ENCODE results near the gene CDH22. TPM values are rescaled to one million over a fixed set of nuclear protein-coding genes. Genes with fewer than 3 reads are reported as not detected.

The CDH22 gene
- total RNA-seq, 2 donors from 2014 or later: not detected

DNA sequence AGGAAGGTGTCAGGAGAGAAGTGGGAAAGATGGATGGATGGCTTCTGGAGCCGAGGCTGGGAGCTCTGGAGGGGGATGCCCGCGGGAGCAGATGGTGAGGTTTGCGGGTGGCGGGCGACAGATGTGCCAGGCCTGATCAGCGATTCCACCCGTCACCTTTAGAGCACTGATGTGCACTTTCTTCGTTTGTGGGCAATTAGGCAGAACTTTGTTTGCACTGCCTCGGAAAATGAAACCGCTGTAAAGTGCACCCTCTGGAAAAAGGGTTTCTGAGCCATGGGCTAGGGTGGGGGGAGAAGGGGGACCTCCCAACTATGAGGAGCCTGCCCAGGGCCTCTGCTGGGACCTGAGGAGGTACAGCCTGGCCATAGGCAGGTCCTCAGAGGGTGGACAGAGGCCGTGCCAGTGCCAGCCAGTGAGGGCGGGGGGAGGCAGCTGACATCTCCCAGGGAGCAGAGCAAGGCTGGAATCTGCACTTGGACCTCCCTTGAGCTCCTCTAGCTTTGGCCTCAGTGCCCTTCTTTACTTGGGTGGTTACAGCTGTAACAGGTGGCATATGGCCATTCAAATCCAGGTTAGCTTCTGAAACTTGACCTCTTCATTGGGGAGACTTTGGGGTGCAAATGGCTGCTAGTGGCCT lies 131.4 kb downstream of the CDH22 start:
- H3K9me3 Mint-ChIP-seq: no peaks in the 10 kb centered on the region
- no peak for DNase-seq (ENCODE audit: low spot score)
- H3K27me3 Mint-ChIP-seq: peaks cover 29 to 47% of the 10 kb centered on the region in 2 donors
- no peak overlapping the region for H3K27ac Mint-ChIP-seq
- H3K36me3 Mint-ChIP-seq: no peaks in the 10 kb centered on the region
- H3K4me1 Mint-ChIP-seq (ENCODE audit: low read depth in 2 of 2): no peaks in the 10 kb centered on the region
- no peak overlapping the region for H3K4me3 Mint-ChIP-seq
- no peak for ATAC-seq

DNA sequence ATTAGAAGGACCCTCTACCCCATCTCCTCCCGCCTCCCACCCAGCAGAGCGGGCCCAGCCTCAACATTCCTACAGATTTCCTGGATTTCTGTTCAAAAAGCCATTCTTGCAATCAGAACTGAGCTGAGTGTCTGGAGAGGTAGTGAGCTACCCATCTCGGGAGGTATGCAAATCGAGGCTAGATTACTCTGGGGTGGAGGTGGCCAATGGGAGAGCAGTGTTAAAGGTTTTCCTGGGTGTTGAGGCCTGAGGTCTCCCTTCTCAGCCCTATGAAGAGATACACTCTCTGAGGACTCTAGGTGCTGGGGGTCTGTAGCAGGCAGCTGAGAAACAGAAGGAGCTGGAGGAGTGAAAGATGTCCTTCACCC lies 133.2 kb downstream of the CDH22 start:
- DNase-seq (ENCODE audit: low spot score) (no peak), ATAC-seq (no peak)
- Mint-ChIP-seq H3K9me3 (no peaks in the 10 kb centered on the region), H3K27ac (no peak overlapping the region), H3K4me1 (ENCODE audit: low read depth in 2 of 2) (no peaks in the 10 kb centered on the region), H3K27me3 (peaks cover 38 to 50% of the 10 kb centered on the region in 2 donors), H3K36me3 (no peaks in the 10 kb centered on the region), H3K4me3 (no peak overlapping the region)

DNA sequence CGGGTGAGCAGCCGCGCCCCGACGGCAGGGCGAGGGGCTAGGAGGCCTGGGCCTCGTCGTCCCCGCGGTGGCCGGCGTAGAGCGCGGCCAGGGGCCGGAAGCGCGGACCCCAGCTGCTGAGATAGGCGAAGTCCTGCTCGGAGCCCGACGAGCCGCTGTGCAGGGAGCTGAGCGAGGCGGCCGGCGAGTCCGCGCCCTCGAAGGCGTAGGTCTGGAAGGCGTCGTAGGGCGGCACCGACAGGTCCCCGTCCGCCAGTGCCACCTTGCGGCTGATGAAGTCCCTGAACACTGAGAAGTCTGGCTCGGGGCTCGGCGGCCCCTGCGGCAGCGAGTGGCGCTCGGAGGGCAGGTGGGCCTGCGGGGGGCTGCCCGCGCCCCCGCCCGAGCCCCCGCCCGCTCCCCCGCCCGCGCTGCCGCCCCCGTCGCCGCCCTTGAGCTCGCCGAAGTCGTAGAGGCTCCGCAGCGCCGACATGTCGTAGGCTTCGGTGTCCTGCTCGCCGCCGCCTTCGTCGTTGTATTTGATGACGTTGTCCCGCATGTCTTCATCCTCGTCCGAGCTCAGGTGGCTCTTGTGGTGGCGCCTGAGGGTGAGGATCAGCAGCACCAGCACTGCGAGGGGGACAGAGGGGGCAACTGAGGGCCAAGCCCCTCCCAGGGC lies 133.7 kb downstream of the CDH22 start:
- Mint-ChIP-seq H3K4me3 (no peak overlapping the region), H3K27me3 (peaks cover 37 to 47% of the 10 kb centered on the region in 2 donors), H3K36me3 (no peaks in the 10 kb centered on the region), H3K4me1 (ENCODE audit: low read depth in 2 of 2) (no peaks in the 10 kb centered on the region), H3K9me3 (no peaks in the 10 kb centered on the region), H3K27ac (no peak overlapping the region)
- no peak for DNase-seq (ENCODE audit: low spot score)
- ATAC-seq: peak; percentile 79 to 81

DNA sequence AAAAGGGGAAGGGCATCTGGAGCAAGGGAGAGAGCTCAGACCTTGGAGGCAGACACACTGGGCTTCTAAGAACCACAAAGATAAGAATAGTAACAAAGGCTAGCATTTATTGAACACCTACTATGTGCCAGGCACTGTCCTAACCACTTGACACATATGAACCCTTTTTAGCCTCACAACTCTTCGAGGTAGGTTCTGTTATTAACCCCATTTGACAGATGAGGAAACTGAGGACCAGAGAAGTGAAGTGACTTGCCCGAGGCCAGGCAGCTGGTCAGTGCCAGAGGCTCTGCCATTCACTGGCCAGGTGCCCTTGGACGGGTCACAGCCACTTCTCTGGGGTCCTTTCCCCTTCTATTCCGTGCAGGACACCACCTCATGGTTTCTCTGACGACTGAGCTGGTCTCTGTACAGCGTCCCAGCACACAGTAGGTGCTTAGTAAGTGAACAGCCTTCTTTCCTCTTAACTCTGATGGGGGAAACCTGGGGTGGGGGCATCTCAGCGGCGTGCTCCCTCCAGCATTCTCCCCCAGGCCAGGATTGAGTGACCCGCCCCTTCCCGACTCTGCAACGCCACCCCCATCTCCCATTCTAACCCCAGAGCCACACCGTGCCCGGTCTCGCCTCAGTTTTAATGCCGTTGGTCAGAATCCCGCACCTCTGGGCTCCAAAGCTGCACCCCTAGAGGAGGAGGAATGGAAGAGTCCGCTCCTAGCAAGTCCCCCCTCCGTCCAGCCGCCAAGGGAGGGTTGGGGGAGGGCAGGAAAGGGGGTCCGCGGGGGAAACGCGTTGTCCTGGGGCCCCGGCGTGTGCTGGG lies 134.4 kb downstream of the CDH22 start:
- Mint-ChIP-seq H3K36me3 (no peaks in the 10 kb centered on the region), H3K4me1 (ENCODE audit: low read depth in 2 of 2) (no peaks in the 10 kb centered on the region), H3K27me3 (peaks cover 35 to 40% of the 10 kb centered on the region in 2 donors), H3K4me3 (no peak overlapping the region), H3K27ac (no peak overlapping the region), H3K9me3 (no peaks in the 10 kb centered on the region)
- no peak for ATAC-seq
- no peak for DNase-seq (ENCODE audit: low spot score)

DNA sequence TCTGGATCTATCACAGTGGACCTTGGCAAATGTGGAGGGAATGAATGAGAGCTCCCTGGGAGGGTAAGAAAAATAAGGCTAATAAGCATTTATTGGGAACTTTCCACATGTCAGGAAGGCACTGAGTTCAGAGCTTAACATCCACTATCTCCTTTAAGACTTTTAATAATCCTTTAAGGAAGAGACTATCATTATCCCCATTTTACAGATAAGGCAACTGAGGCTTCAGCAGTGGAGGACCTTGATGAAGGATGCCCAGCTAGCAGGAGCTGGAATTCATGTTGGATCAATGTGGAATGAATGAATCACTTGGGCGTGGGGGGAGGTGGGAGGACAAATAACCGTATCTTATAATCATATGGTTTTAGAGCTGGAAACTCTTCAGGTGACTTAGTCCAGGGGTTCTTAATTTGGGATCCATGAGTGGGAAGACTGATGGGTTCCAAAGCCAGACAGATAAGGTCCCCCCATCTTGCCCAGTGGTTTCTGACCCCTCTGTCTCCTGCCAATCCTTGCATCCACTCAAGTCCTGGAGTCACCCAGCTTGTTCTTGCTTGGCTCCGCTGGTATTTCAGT lies 135.2 kb downstream of the CDH22 start:
- no peaks in the 10 kb centered on the region for H3K36me3 Mint-ChIP-seq
- no peaks in the 10 kb centered on the region for H3K9me3 Mint-ChIP-seq
- no peak for DNase-seq (ENCODE audit: low spot score)
- no peak overlapping the region for H3K27ac Mint-ChIP-seq
- no peak for ATAC-seq
- H3K4me1 Mint-ChIP-seq (ENCODE audit: low read depth in 2 of 2): no peaks in the 10 kb centered on the region
- peaks cover 40% of the 10 kb centered on the region in 2 donors for H3K27me3 Mint-ChIP-seq
- no peak overlapping the region for H3K4me3 Mint-ChIP-seq

DNA sequence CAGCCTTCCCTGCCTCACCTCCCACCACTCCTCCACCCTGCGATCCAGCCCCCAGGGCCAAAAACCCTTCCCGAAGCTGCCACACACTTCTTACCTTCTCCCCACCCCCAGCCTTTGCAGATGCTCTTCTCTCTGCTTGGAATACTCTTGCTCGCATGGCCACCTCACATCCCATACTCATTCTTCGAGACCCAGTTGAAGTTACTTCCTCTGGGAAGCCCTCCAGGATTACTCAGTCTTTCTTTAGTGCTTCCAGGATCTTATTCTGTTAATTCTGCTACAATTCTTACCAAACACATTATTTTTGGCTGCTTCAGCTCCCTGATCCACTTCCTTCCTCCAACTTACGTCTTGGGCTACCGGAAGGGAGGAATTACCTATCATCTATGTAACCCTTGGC lies 135.8 kb downstream of the CDH22 start:
- Mint-ChIP-seq H3K27ac (no peak overlapping the region), H3K36me3 (no peaks in the 10 kb centered on the region), H3K4me3 (no peak overlapping the region), H3K4me1 (ENCODE audit: low read depth in 2 of 2) (no peaks in the 10 kb centered on the region), H3K27me3 (peaks cover 40% of the 10 kb centered on the region in 2 donors), H3K9me3 (no peaks in the 10 kb centered on the region)
- no peak for DNase-seq (ENCODE audit: low spot score)
- ATAC-seq: no peak

DNA sequence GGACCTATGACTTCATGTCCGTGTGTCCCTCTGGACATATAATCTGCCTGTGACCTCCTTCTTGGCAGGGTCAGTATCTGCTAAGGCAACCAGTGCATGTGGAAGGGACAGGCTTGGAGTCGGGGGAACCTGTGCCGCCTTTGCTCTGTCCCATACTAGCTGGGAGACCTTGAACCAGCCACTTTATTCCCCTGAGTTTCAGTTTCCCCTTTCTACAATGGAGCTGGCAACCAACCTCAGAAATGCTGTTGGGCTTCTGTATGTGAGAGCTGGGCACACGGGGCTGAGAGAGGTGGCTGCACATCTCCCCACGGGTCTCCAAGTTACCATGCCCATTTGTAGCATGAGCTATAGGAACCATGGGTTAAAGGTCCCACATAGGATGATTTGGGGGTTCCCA lies 136.4 kb downstream of the CDH22 start:
- H3K4me1 Mint-ChIP-seq (ENCODE audit: low read depth in 2 of 2): no peaks in the 10 kb centered on the region
- no peak overlapping the region for H3K27ac Mint-ChIP-seq
- H3K4me3 Mint-ChIP-seq: no peak overlapping the region
- no peaks in the 10 kb centered on the region for H3K36me3 Mint-ChIP-seq
- no peaks in the 10 kb centered on the region for H3K9me3 Mint-ChIP-seq
- DNase-seq (ENCODE audit: low spot score): no peak
- H3K27me3 Mint-ChIP-seq: peaks cover 41 to 42% of the 10 kb centered on the region in 2 donors
- ATAC-seq: no peak

DNA sequence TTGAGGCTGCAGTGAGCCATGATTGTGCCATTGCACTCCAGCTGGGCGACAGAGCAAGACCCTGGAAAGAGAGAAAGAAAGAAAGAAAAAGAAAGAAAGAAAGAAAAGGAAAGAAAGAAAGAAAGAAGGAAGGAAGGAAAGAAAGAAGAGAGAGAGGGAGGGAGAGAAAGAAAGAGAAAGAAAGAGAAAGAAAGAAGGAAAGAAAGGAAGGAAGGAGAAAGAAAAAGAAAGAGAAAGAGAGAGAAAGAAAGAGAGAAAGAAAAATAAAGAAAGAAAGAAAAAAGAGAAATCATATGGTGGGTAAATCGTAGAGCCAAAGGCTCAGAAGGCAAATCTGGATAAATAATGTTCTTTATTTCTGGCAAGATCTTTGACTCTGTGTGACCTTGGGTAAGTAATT lies 136.8 kb downstream of the CDH22 start:
- no peak for ATAC-seq
- no peaks in the 10 kb centered on the region for H3K9me3 Mint-ChIP-seq
- no peak overlapping the region for H3K27ac Mint-ChIP-seq
- no peaks in the 10 kb centered on the region for H3K36me3 Mint-ChIP-seq
- peaks cover 43 to 45% of the 10 kb centered on the region in 2 donors for H3K27me3 Mint-ChIP-seq
- H3K4me3 Mint-ChIP-seq: no peak overlapping the region
- DNase-seq (ENCODE audit: low spot score): no peak
- H3K4me1 Mint-ChIP-seq (ENCODE audit: low read depth in 2 of 2): no peaks in the 10 kb centered on the region

DNA sequence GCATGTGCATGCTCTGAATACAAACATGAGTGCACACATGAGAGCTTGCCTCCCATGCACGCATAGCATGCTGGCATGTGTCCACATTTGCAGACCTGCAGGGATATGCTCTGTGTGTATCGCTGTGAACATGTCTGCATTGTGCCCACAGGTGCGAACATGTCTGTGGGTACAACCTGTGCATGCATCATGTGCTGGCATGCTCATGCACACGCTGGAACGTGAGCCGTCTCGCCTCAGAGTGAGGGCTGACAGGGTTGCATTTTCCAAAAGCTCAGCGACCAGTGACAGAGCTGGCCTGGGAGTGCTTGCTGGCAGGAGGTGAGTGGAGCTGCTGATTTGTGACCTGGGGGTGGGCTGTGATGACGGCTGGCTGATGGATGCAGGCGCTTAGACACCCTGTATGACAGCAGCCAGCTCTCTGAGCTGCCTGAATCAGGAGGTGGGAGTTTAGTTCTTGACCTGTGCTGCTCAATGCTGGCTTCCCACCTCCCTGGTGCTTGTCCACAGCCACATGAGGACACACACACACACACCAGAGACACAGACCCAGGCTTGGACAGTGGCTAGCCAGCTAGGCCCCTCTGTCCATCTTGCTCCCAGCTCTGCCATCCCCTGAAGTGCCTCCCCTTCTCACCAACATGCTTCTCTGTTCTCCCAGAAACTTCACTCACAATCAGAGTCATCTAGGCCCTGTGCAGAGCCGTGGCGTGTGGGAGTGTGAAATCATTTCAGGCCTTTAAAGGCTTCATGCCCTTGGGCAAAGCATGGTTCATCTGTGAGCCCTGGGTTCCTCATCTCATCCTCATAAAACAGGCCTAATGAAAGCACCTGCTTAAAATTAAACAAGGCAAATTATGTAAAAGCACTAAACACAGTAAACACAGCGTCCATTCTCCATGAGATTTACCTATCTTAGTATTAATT lies 138.8 kb downstream of the CDH22 start:
- no peak for ATAC-seq
- Mint-ChIP-seq H3K9me3 (no peaks in the 10 kb centered on the region), H3K4me3 (no peak overlapping the region), H3K36me3 (no peaks in the 10 kb centered on the region), H3K27me3 (peaks cover 42% of the 10 kb centered on the region in 2 donors), H3K27ac (no peak overlapping the region), H3K4me1 (ENCODE audit: low read depth in 2 of 2) (no peaks in the 10 kb centered on the region)
- no peak for DNase-seq (ENCODE audit: low spot score)

DNA sequence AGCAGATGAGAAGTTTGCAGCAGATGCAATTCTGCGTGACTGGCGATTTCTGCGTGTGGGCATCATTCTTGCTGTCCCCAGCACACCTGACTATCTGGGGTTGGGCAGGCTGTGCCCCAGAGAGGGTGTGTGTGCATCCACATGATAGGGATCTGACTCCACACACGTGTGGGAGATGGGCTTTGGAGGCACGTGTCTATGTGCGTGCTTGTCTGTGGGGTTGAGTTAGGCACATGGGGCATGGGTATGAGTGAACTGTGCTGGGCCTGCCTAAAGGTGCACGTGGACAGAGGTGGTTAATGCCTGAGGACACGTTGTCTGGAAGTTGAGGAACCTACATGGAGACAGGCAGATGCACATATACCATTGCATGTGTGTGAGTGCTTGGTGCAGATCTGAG lies 139.9 kb downstream of the CDH22 start:
- H3K4me1 Mint-ChIP-seq (ENCODE audit: low read depth in 2 of 2): no peaks in the 10 kb centered on the region
- ATAC-seq (no peak), DNase-seq (ENCODE audit: low spot score) (no peak)
- no peaks in the 10 kb centered on the region for H3K36me3 Mint-ChIP-seq
- no peak overlapping the region for H3K27ac Mint-ChIP-seq
- H3K4me3 Mint-ChIP-seq: no peak overlapping the region
- peaks cover 45 to 52% of the 10 kb centered on the region in 2 donors for H3K27me3 Mint-ChIP-seq
- no peaks in the 10 kb centered on the region for H3K9me3 Mint-ChIP-seq

DNA sequence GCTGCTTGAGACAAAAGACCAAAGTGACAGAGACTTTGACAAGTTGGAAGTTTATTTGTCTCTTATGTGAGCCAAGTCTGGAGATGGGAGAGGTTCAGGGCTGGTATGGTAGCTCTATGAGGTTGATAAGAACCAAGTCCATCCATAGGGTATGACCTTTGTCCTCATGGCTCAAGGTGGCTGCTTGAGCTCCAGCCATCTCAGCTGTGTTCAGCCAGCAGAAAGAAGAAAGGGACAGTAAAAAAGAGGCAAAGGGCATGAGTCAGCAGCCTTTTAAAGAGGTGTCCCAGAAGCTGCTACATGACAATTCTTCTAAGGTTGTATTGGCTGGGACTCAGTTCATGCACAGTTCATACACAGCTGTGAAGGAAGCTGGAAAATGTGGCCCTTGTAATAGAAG lies 141.2 kb downstream of the CDH22 start:
- Mint-ChIP-seq H3K4me3 (no peak overlapping the region), H3K36me3 (no peaks in the 10 kb centered on the region), H3K4me1 (ENCODE audit: low read depth in 2 of 2) (no peaks in the 10 kb centered on the region), H3K9me3 (no peaks in the 10 kb centered on the region), H3K27me3 (peaks cover 39 to 50% of the 10 kb centered on the region in 2 donors), H3K27ac (no peak overlapping the region)
- DNase-seq (ENCODE audit: low spot score): no peak
- ATAC-seq: no peak

DNA sequence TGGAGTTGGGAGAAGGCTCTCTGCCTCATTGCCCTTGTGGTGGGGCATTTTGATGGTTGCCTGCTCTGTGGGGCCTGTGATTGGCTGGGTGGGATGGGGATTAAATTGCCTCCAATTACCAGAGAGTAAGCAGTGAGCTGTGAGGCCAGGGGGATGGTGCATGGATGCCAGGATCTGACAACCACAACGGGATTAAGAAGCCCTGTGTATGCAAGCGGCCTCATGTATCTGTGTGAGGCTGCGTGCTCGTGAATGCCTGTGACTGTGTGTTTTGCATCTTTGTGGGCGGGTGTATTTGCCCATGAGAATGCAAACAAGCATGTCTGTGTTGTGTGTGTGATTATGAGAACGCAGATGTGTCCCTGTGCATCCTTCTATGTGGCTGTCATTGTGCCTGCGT lies 144.0 kb downstream of the CDH22 start:
- Mint-ChIP-seq H3K9me3 (no peaks in the 10 kb centered on the region), H3K4me3 (no peak overlapping the region), H3K4me1 (ENCODE audit: low read depth in 2 of 2) (no peaks in the 10 kb centered on the region), H3K36me3 (no peaks in the 10 kb centered on the region), H3K27me3 (peaks cover 30 to 37% of the 10 kb centered on the region in 2 donors), H3K27ac (no peak overlapping the region)
- ATAC-seq (no peak), DNase-seq (ENCODE audit: low spot score) (no peak)

DNA sequence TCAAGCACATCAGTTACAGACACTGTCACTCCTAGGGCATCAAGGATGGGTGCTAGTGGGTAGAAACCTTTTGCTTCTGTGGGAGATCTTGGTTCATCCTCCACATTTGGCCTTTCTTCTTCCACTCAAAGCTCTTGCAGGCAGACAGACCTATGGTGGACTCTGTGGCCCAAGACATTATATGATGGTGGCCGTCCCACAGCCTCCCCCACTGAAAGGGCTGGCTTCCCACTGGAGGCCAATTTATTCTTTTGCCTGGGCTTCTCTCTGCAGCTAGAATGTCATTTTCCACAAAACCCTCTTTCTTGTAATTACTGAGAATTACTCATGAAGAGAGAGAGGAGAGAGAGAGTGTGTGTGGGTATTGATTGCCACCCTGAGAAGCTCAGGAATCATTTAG lies 146.4 kb downstream of the CDH22 start:
- Mint-ChIP-seq H3K36me3 (no peaks in the 10 kb centered on the region), H3K9me3 (no peaks in the 10 kb centered on the region), H3K4me1 (ENCODE audit: low read depth in 2 of 2) (no peaks in the 10 kb centered on the region), H3K27me3 (peaks cover 23 to 41% of the 10 kb centered on the region in 2 donors), H3K4me3 (no peak overlapping the region), H3K27ac (no peak overlapping the region)
- DNase-seq (ENCODE audit: low spot score): no peak
- ATAC-seq: no peak
